HepG2 (cell line): ENCODE measurements around the gene ADGRG1. TPM values are rescaled to one million over a fixed set of nuclear protein-coding genes. Genes with fewer than 3 reads are reported as not detected.

Source experiments
- ATAC-seq: fragments of 200-7000 bp; cut with Tn5 transposase; 3 replicates; pipeline ENCODE4 v1.9.1; 2020; ENCODE audit warnings: mild to moderate bottlenecking, moderate library complexity
- BruUV-seq: library from RNA; stranded (reverse); fragments of 400-500 nt; replicated peaks from 2 replicates; lab custom pipeline; 2021; lab: Mats Ljungman, UMichigan
- CTCF ChIA-PET: fragments of 300-600 bp; formaldehyde crosslinking; extraction: SDS; loops from one replicate; lab custom pipeline; 2021; ENCODE audit warnings: low total read pairs, inconsistent platforms, low intra/inter-chr PET ratio; lab: Yijun Ruan, JAX
- POLR2A ChIA-PET: fragments of 350-600 bp; sonication (Branson Sonifier 250); formaldehyde crosslinking; loops from one replicate; lab custom pipeline; 2020; ENCODE audit warnings: antibody characterized with exemption, inconsistent platforms; lab: Yijun Ruan, JAX
- DNase-seq: peaks from one replicate; pipeline ENCODE4 v3.0.0-alpha.2; 2015; ENCODE audit warnings: low spot score
- FAIRE-seq: peaks from 3 replicates; lab custom pipeline; 2011; peaks lifted over from hg19 to GRCh38; lab: Jason Lieb, UNC
- H2AFZ ChIP-seq: one replicate; pipeline ENCODE4 v1.6.1; 2011; ENCODE audit warnings: low read length, inconsistent platforms
- H3K27ac ChIP-seq: fragments of 300-600 bp; 3 replicates; pipeline ENCODE4 v1.8.0; 2011; ENCODE audit warnings: mixed run types, mild to moderate bottlenecking, mixed read lengths, low read length, inconsistent platforms; ENCODE audit not compliant: insufficient read depth; ENCODE audit errors: extremely low read length
- H3K27me3 ChIP-seq, 2 experiments: fragments of 200-600 bp in 1 of 2; 2 replicates in 1 of 2; 3 replicates in 1 of 2; pipeline versions ENCODE4 v1.6.0 to v1.8.0; 2011; ENCODE audit warnings: low read length in 2 of 2, mild to moderate bottlenecking in 2 of 2, moderate library complexity in 2 of 2, inconsistent platforms in 1 of 2; ENCODE audit not compliant: insufficient read depth in 2 of 2, control insufficient read depth in 1 of 2
- H3K36me3 ChIP-seq, 2 experiments: fragments of 200-600 bp in 1 of 2; replicated peaks in 1 of 2; 2 replicates in 1 of 2; 3 replicates in 1 of 2; pipeline versions ENCODE4 v1.5.1 to v1.8.0; 2011; ENCODE audit warnings: low read length in 2 of 2, inconsistent platforms in 1 of 2; ENCODE audit not compliant: insufficient read depth in 2 of 2, control insufficient read depth in 1 of 2
- H3K4me1 ChIP-seq: 2 replicates; pipeline ENCODE4 v1.5.1; 2012; ENCODE audit warnings: low read length, inconsistent platforms; ENCODE audit not compliant: insufficient read depth
- H3K4me2 ChIP-seq: 2 replicates; pipeline ENCODE4 v1.6.0; 2011; ENCODE audit warnings: low read depth, low read length, inconsistent platforms
- H3K4me3 ChIP-seq, 3 experiments: fragments of 200-600 bp in 1 of 3; sonication (generic), shearing (Covaris generic) in 1 of 3; replicated peaks in 1 of 3; 2 replicates each; pipeline ENCODE4 v1.5.1; 2011 to 2016; ENCODE audit warnings: low read length in 3 of 3, inconsistent platforms in 2 of 3, low read depth in 2 of 3, mild to moderate bottlenecking in 2 of 3, control low read depth in 1 of 3, mixed read lengths in 1 of 3; ENCODE audit not compliant: insufficient read depth in 1 of 3
- H3K79me2 ChIP-seq: one replicate; pipeline ENCODE4 v1.6.1; 2011; ENCODE audit warnings: low read length, inconsistent platforms; ENCODE audit not compliant: insufficient read depth
- H3K9ac ChIP-seq: 2 replicates; pipeline ENCODE4 v1.6.0; 2011; ENCODE audit warnings: mild to moderate bottlenecking, low read depth, low read length, inconsistent platforms; ENCODE audit not compliant: insufficient read depth
- H3K9me3 ChIP-seq: 2 replicates; pipeline ENCODE4 v1.5.1; 2012; ENCODE audit warnings: mild to moderate bottlenecking, low read length
- H4K20me1 ChIP-seq: 2 replicates; pipeline ENCODE4 v1.6.0; 2011; ENCODE audit warnings: inconsistent platforms, mild to moderate bottlenecking, low read length, moderate library complexity; ENCODE audit not compliant: insufficient read depth
- AGO1 ChIP-seq: fragments of 200-400 bp; formaldehyde crosslinking; IDR thresholded peaks from 2 replicates; pipeline ENCODE4 v1.6.1; 2017; ENCODE audit warnings: mild to moderate bottlenecking, low read depth, low read length, moderate library complexity; ENCODE audit not compliant: poor library complexity, severe bottlenecking
- ESRRA ChIP-seq: sonication (generic); formaldehyde crosslinking; IDR thresholded peaks from 2 replicates; pipeline ENCODE4 v1.5.1; 2020; ENCODE audit warnings: mild to moderate bottlenecking, low read depth, missing genetic modification reagents
- ETV6 ChIP-seq: sonication (generic); formaldehyde crosslinking; conservative IDR thresholded peaks from 2 replicates; pipeline ENCODE4 v1.4.0; 2020; ENCODE audit warnings: missing genetic modification reagents
- FOXO1 ChIP-seq: sonication (generic); formaldehyde crosslinking; IDR thresholded peaks from 2 replicates; pipeline ENCODE4 v1.4.0; 2020; ENCODE audit warnings: missing genetic modification reagents
- HDAC2 ChIP-seq: sonication (generic); formaldehyde crosslinking; IDR thresholded peaks from 2 replicates; pipeline ENCODE4 v1.4.0; 2020; ENCODE audit warnings: missing genetic modification reagents
- POLR2AphosphoS5 ChIP-seq: IDR thresholded peaks from 2 replicates; pipeline ENCODE4 v1.6.1; 2012; ENCODE audit warnings: low read depth, low read length
- SNAPC2 ChIP-seq: sonication (generic); formaldehyde crosslinking; IDR thresholded peaks from 2 replicates; pipeline ENCODE4 v1.8.1; 2022; ENCODE audit warnings: mild to moderate bottlenecking, missing genetic modification reagents
- ZBTB42 ChIP-seq: sonication (generic); formaldehyde crosslinking; IDR thresholded peaks from 2 replicates; pipeline ENCODE4 v1.5.0; 2020; ENCODE audit warnings: mild to moderate bottlenecking, missing genetic modification reagents
- ZNF260 ChIP-seq: sonication (generic); formaldehyde crosslinking; IDR thresholded peaks from 2 replicates; pipeline ENCODE4 v1.4.0; 2020; ENCODE audit warnings: missing genetic modification reagents, low read depth, mild to moderate bottlenecking, borderline replicate concordance
- ZNF318 ChIP-seq: sonication (generic); formaldehyde crosslinking; IDR thresholded peaks from 2 replicates; pipeline ENCODE4 v1.4.0; 2020; ENCODE audit warnings: mild to moderate bottlenecking, missing genetic modification reagents
- ZNF362 ChIP-seq: sonication (generic); formaldehyde crosslinking; IDR thresholded peaks from 2 replicates; pipeline ENCODE4 v1.4.0; 2020; ENCODE audit warnings: missing genetic modification reagents, mild to moderate bottlenecking, borderline replicate concordance
- ZNF468 ChIP-seq: sonication (generic); formaldehyde crosslinking; IDR thresholded peaks from 2 replicates; pipeline ENCODE4 v1.8.0; 2022; ENCODE audit warnings: mild to moderate bottlenecking, moderate library complexity, missing genetic modification reagents
- ZNF543 ChIP-seq: sonication (generic); formaldehyde crosslinking; IDR thresholded peaks from 2 replicates; pipeline ENCODE4 v1.4.0; 2020; ENCODE audit warnings: mild to moderate bottlenecking, missing genetic modification reagents
- WGBS: methylation state at CpG from one replicate; pipeline ENCODE4 v1.1.6; 2017; ENCODE audit warnings: low lambda C conversion rate; 5-methylcytosine and 5-hydroxymethylcytosine counted together
- in situ Hi-C: cut with HindIII; loops from 2 replicates; pipeline ENCODE4 v1.10.0; 2017; ENCODE audit warnings: low pct_unique_long_range_greater_than_20kb; ENCODE audit not compliant: extremely low pct_ligation_motif_present
- intact Hi-C: fragments of 100-400 bp; cut with micrococcal nuclease; formaldehyde crosslinking; loops from one replicate; pipeline ENCODE4 v1.10.0; 2022; ENCODE audit not compliant: unreplicated experiment
- polyA plus RNA-seq, 8 experiments: library from polyadenylated mRNA; depleted of rRNA in 3 of 8; stranded (reverse) in 7 of 8; unstranded in 1 of 8; fragments of >200 nt; fragmentation: Illumina TruSeq in 4 of 8; extraction: Trizol in 4 of 8; gene quantifications; 2 replicates each; pipeline versions ENCODE4 v1.2.1 to v1.2.3, GENCODE V29; 2011 to 2016; ENCODE audit warnings: low read depth in 4 of 8, missing spikeins in 1 of 8, mixed read lengths in 1 of 8; ENCODE audit not compliant: insufficient read depth in 1 of 8
- total RNA-seq, 5 experiments: library from RNA; depleted of rRNA; stranded (reverse); fragments of >200 nt; fragmentation: Illumina TruSeq; extraction: Trizol; gene quantifications; 2 replicates each; pipeline ENCODE4 v1.2.3, GENCODE V29; 2016; ENCODE audit warnings: low read depth in 1 of 5
- TF ChIP-seq, protein P1 (sequence below): sonication (generic); formaldehyde crosslinking; IDR thresholded peaks from 2 replicates; pipeline ENCODE4 v1.5.0; 2020; ENCODE audit warnings: missing genetic modification reagents

The ADGRG1 gene
- total and polyA plus RNA-seq, 2 of the 13 experiments (the other 11 are each of a cell fraction or from before 2014, with no cell fraction given) = 2.7 to 5.9 TPM

- no peak for TF ChIP-seq ZNF318 (CRISPR knock-in tag)
- no peak for TF ChIP-seq SNAPC2 (CRISPR knock-in tag)
These were observed 39.6 kb upstream of the ADGRG1 start (continued) for GRCh38 chr16:57588831-57589230.

DNA sequence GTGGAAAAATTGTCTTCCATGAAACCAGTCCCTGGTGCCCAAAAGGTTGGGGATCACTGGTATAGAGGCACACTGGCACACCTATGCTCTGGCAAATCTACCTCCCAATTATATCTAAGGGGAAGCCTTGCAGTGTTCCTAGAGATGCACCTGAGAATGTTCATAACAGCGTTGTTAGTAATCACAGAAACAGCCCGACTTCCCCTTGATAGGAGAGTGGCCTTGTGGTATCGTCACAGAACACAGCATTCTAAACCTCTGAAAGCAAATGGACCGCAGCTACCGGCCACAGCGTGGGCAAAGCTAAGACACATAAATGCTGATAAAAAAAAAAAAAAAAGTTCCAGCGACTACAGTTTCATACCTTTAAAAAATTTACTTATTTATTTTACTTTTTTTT, 39.1 kb upstream of the ADGRG1 start:
- ChIA-PET POLR2A (interaction anchor here (0.6 kb wide), 1 partner anchor 78 kb away, joined by 3 read pairs; no protein-coding TSS in a partner anchor), CTCF (interaction anchor here (17.5 kb wide), 1 partner anchor 60 kb away, joined by 571 read pairs; no protein-coding TSS in a partner anchor)
- no peaks in the 10 kb centered on the region for H3K9me3 ChIP-seq
- H4K20me1 ChIP-seq = no peaks in the 10 kb centered on the region
- H3K4me1 ChIP-seq = peaks cover 9% of the 10 kb centered on the region; the same call in 1 of the 2 replicates
- no peak for ATAC-seq
- DNase-seq = no peak
- no peak overlapping the region for H3K4me3 ChIP-seq
- BruUV-seq = no TSS peak
- no peak overlapping the region for H3K9ac ChIP-seq
- no peaks in the 10 kb centered on the region for H3K36me3 ChIP-seq
- no peaks in the 10 kb centered on the region for H3K79me2 ChIP-seq
- H3K27me3 ChIP-seq = no peaks in the 10 kb centered on the region
- WGBS = 81% methylated on average over 7 of the region's 7 CpGs
- H3K27ac ChIP-seq = no peak overlapping the region
- H3K4me2 ChIP-seq = no peak overlapping the region
- in situ Hi-C loops (no loop called here), intact Hi-C loops (no loop called here)
- no peak overlapping the region for H2AFZ ChIP-seq
- FAIRE-seq = no peak
- TF ChIP-seq AGO1 (no peak), FOXO1 (CRISPR knock-in tag) (no peak), ZNF543 (CRISPR knock-in tag) (no peak), SNAPC2 (CRISPR knock-in tag) (no peak), ZBTB42 (no peak), HDAC2 (no peak), ESRRA (no peak), POLR2AphosphoS5 (no peak), ZNF260 (CRISPR knock-in tag) (no peak), ZNF468 (no peak), ZNF362 (no peak), ETV6 (CRISPR knock-in tag) (no peak)
- TF ChIP-seq, protein P1, sequence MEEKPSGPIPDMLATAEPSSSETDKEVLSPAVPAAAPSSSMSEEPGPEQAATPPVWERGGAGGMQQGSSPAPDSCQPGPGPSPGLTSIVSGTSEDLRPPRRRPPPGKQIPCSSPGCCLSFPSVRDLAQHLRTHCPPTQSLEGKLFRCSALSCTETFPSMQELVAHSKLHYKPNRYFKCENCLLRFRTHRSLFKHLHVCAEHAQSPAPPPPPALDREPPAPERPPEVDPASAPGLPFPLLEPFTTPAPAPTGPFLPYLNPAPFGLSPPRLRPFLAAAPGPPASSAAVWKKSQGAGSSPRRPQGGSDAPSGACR (CRISPR knock-in tag) = no peak
